Mesendoderm (in vitro differentiated cells): ENCODE data around the gene RPS21.

Source experiments
- DNase-seq: peaks from one replicate; pipeline ENCODE4 v3.0.0; 2013
- H2AK5ac ChIP-seq: 2 replicates; pipeline ENCODE4 v1.6.1; 2013; ENCODE audit warnings: low read length, inconsistent platforms
- H2BK120ac ChIP-seq: 2 replicates; pipeline ENCODE4 v1.6.1; 2013; ENCODE audit warnings: low read depth, mild to moderate bottlenecking, low read length, moderate library complexity, mixed read lengths
- H2BK15ac ChIP-seq: replicated peaks from 2 replicates; pipeline ENCODE4 v1.6.1; 2013; ENCODE audit warnings: low read depth, mild to moderate bottlenecking, moderate library complexity
- H2BK5ac ChIP-seq: 2 replicates; pipeline ENCODE4 v1.6.1; 2013; ENCODE audit warnings: low read length, inconsistent platforms
- H3K18ac ChIP-seq: 2 replicates; pipeline ENCODE4 v1.6.1; 2013; ENCODE audit warnings: mild to moderate bottlenecking, low read length, mixed read lengths
- H3K23ac ChIP-seq: one replicate; pipeline ENCODE4 v1.6.1; 2013; ENCODE audit warnings: low read length
- H3K27ac ChIP-seq: 2 replicates; pipeline ENCODE4 v1.5.1; 2013; ENCODE audit warnings: low read depth, mild to moderate bottlenecking, inconsistent platforms, low read length, moderate library complexity
- H3K27me3 ChIP-seq: 2 replicates; pipeline ENCODE4 v1.6.1; 2013; ENCODE audit warnings: low read length, control low read depth, mild to moderate bottlenecking, inconsistent platforms; ENCODE audit not compliant: insufficient read depth, poor library complexity
- H3K36me3 ChIP-seq: 2 replicates; pipeline ENCODE4 v1.6.1; 2013; ENCODE audit warnings: low read length, inconsistent platforms; ENCODE audit not compliant: control insufficient read depth, insufficient read depth
- H3K4ac ChIP-seq: one replicate; pipeline ENCODE4 v1.6.1; 2013; ENCODE audit warnings: low read depth, mild to moderate bottlenecking, low read length, moderate library complexity
- H3K4me1 ChIP-seq: 2 replicates; pipeline ENCODE4 v1.6.1; 2013; ENCODE audit warnings: low read depth, low read length, inconsistent platforms; ENCODE audit not compliant: control insufficient read depth
- H3K4me2 ChIP-seq: 2 replicates; pipeline ENCODE4 v1.6.1; 2013; ENCODE audit warnings: low read length
- H3K4me3 ChIP-seq: 2 replicates; pipeline ENCODE4 v1.5.1; 2013; ENCODE audit warnings: mild to moderate bottlenecking, low read length
- H3K56ac ChIP-seq: one replicate; pipeline ENCODE4 v1.6.1; 2013; ENCODE audit warnings: low read length
- H3K79me1 ChIP-seq: 2 replicates; pipeline ENCODE4 v1.6.1; 2013; ENCODE audit warnings: low read length, inconsistent platforms
- H3K79me2 ChIP-seq: 2 replicates; pipeline ENCODE4 v1.6.1; 2013; ENCODE audit warnings: mild to moderate bottlenecking, low read length; ENCODE audit not compliant: control insufficient read depth, insufficient read depth
- H3K9ac ChIP-seq: 2 replicates; pipeline ENCODE4 v1.6.1; 2013; ENCODE audit warnings: low read length, inconsistent platforms
- H4K5ac ChIP-seq: one replicate; pipeline ENCODE4 v1.6.1; 2013; ENCODE audit warnings: low read length
- H4K8ac ChIP-seq: one replicate; pipeline ENCODE4 v1.6.1; 2013; ENCODE audit warnings: low read depth, mild to moderate bottlenecking, control low read depth, low read length, moderate library complexity
- WGBS: extraction: QIAGEN DNeasy Blood & Tissue Kit; methylation state at CpG from one replicate; pipeline ENCODE4 v1.1.7; 2013; ENCODE audit warnings: low lambda C conversion rate, missing lambda C conversion rate; ENCODE audit not compliant: insufficient coverage; ENCODE audit errors: extremely low coverage; 5-methylcytosine and 5-hydroxymethylcytosine counted together

RPS21 gene

DNA sequence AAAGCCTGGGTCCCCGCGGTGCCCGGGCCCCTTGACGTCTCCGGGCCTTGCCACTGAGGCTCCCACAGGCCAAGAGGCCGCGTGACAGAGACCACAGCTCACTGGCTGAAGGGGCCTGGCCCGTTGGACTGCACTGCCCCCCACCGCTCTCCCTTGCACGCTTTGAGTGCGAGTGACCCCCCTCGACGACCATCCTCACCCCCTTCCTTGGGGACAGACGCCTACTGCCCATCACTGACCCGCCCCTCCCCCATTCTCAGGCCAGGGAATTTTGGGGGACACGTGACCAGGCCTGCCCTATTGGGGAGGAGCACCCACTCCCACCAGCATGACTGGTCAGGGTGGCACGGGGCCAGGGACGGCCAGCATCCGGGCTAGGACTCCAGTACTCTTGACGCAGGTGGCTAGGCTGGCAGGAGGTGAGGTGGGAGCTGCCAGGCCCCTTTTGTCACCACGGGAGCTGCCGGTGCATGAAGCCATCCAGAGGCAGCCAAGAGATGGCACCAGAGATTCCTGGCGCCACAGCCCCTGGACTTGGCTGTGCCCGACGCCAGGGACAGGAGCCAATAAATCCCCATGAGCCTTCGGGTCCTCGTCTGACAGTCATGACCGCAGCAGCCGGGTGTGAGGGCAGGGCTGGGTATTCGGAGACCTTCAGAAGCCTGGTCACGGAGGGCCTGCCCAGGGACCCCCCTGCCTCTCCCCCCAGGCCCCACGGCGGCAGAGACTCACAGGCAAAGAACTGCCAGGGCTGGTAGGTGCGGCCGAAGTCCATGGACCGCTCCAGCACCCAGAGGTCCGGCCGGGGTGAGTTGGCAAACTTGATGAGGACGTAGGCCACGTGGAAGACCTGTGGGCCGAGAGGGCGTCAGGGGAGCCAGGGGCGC is 34.3 kb upstream of the RPS21 start:
- H3K4ac ChIP-seq: no peak overlapping the region
- H4K8ac ChIP-seq: no peak overlapping the region
- no peaks in the 10 kb centered on the region for H3K27me3 ChIP-seq
- H3K79me2 ChIP-seq: peaks cover 22% of the 10 kb centered on the region
- H2BK5ac ChIP-seq: no peak overlapping the region
- no peak overlapping the region for H3K4me2 ChIP-seq
- H2BK120ac ChIP-seq: no peak overlapping the region
- peaks cover 2% of the 10 kb centered on the region for H3K36me3 ChIP-seq
- H4K5ac ChIP-seq: no peak overlapping the region
- no peak overlapping the region for H3K9ac ChIP-seq
- DNase-seq: no peak
- no peak overlapping the region for H3K4me3 ChIP-seq
- no peak overlapping the region for H3K18ac ChIP-seq
- peaks cover 2% of the 10 kb centered on the region for H3K79me1 ChIP-seq
- H3K4me1 ChIP-seq: peaks cover 5% of the 10 kb centered on the region
- H2AK5ac ChIP-seq: no peak overlapping the region
- no peak overlapping the region for H3K56ac ChIP-seq
- H3K27ac ChIP-seq: no peak overlapping the region
- H3K23ac ChIP-seq: no peak overlapping the region
- H2BK15ac ChIP-seq: no peak overlapping the region
- WGBS: no CpG with 5 or more reads among the region's 43 CpGs

DNA sequence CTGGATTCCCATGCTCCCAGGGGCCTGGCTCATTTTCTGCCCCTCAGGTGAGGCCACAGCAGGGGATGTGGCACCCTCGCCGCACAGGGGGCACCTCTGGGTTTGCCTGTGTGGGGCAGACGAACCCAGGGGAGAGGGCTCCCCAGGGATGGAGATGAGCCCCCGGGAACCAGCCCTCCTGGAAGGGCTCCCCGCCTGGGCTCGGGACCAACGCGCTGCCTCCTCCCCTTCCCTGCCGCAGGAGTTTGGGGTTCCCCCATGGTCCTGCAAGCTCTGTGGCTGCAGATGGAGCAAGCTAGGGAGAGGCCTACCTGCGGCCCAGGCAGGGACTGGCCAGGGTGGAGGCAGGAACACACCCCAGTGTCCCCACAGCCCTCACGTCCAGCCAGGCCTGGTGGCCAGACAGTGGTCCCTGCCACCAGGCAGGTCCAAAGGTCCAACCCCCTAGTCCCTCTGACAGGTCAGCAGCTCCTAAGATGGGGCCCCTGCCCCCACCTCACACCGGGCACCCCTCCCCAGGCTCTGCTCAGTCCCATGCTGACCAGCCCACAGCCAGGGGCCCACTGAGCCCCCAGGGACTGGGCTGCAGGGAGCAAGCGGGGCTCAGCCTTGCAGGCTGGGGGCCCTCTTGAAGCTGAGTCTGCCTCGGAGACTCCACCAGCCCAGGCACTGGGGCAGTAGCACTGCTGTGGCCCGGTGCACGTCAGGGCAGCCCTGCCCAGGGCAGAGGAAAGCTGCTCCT is 33.4 kb upstream of the RPS21 start:
- Histone ChIP-seq H3K27ac (no peak overlapping the region), H3K36me3 (peaks cover 2% of the 10 kb centered on the region), H3K4ac (no peak overlapping the region), H2AK5ac (no peak overlapping the region), H3K79me2 (peaks cover 29% of the 10 kb centered on the region), H4K5ac (no peak overlapping the region), H3K23ac (no peak overlapping the region), H3K18ac (no peak overlapping the region), H3K56ac (no peak overlapping the region), H3K4me2 (no peak overlapping the region), H4K8ac (no peak overlapping the region), H2BK5ac (no peak overlapping the region), H3K79me1 (peaks cover 2% of the 10 kb centered on the region), H2BK120ac (no peak overlapping the region), H3K4me3 (no peak overlapping the region), H2BK15ac (no peak overlapping the region), H3K4me1 (peaks cover 5% of the 10 kb centered on the region), H3K27me3 (no peaks in the 10 kb centered on the region), H3K9ac (no peak overlapping the region)
- no peak for DNase-seq
- no CpG with 5 or more reads among the region's 16 CpGs for WGBS

DNA sequence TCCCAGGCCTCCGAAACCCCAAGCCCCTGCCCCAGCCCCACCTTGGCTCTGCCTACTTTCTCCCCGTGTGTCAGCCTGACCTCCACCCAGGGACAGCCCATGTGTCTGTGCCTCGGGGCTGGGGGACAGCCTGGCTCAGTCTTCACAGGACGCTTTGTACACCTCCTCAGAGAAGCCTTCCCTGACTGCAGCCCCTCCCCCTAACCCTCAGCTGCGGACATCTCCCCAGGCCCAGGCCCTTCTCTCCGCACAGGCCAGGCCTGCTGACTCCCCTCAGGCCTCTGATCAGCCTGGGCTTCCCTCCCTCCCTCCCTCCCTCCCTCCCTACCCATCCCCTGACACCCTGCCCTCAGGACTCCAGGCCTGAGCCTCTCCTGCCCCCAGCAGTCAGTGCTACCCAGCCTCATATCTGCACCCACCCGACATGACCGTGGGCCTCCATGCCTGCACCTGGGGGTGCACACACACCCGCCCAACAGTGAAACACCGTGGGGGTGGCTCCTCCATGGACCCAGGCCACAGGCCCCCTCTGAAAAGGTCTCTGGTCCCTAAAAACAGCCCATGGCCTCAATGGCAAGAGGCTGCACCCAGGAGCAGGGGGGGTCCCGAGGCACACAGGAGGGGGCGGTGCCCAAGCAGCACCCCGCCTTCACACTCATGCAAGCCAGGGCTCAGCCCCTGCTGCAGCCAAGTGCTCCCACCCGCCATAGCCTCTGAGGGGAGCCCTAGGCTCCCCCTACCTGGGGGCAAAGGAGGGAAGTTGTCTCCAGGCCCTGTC is 32.7 kb upstream of the RPS21 start:
- Histone ChIP-seq H3K27me3 (no peaks in the 10 kb centered on the region), H4K5ac (no peak overlapping the region), H2AK5ac (no peak overlapping the region), H4K8ac (no peak overlapping the region), H3K9ac (peak overlapping the region; percentile 15), H3K4me2 (no peak overlapping the region), H2BK15ac (no peak overlapping the region), H3K27ac (peak overlapping the region; percentile 60), H3K4me1 (peaks cover 5% of the 10 kb centered on the region), H3K23ac (no peak overlapping the region), H3K79me1 (peaks cover 2% of the 10 kb centered on the region), H3K18ac (peak overlapping the region; percentile 11), H2BK120ac (no peak overlapping the region), H3K79me2 (peaks cover 33% of the 10 kb centered on the region), H2BK5ac (no peak overlapping the region), H3K56ac (peak overlapping the region; percentile 60), H3K36me3 (peaks cover 2% of the 10 kb centered on the region), H3K4me3 (no peak overlapping the region), H3K4ac (no peak overlapping the region)
- WGBS: no CpG with 5 or more reads among the region's 14 CpGs
- peak; percentile 49 for DNase-seq

DNA sequence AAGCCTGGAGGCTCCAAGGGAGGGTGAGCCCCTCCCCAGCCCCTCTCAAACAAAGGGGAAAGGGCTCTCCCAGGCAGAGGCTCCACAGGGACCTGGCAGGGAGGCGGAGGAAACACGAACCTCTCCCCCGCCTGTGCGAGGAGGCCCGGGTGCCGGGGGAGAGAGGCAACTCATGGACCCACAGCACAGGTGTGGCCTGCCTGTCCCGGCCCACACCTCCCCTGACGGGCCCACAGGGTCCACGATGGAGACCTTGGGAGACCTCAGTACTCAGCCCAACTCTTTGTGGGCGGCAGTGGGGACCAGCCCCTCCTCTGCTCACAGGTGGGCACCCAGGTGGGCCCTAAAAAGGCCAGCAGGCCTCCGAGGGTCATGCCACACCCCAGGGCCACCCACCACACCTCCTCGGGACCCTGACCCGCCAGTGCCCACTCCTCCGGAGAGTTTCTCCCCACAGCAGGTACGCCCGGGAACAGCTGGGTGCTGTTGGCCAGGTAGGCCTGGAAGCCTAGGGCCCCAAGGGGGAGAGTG is 32.0 kb upstream of the RPS21 start:
- Histone ChIP-seq H3K56ac (peak overlapping the region; percentile 64), H3K4me3 (no peak overlapping the region), H2BK5ac (no peak overlapping the region), H2BK15ac (no peak overlapping the region), H3K27ac (peak overlapping the region; percentile 60), H3K18ac (peak overlapping the region; percentile 11), H3K36me3 (peaks cover 2% of the 10 kb centered on the region), H3K27me3 (no peaks in the 10 kb centered on the region), H3K79me2 (peaks cover 38% of the 10 kb centered on the region), H3K4me1 (peaks cover 5% of the 10 kb centered on the region), H2BK120ac (no peak overlapping the region), H2AK5ac (no peak overlapping the region), H3K79me1 (peaks cover 2% of the 10 kb centered on the region), H3K4ac (peak overlapping the region; percentile 65), H4K8ac (no peak overlapping the region), H3K4me2 (no peak overlapping the region), H4K5ac (no peak overlapping the region), H3K23ac (peak overlapping the region; percentile 24), H3K9ac (peak overlapping the region; percentile 40)
- WGBS: no CpG with 5 or more reads among the region's 16 CpGs
- no peak for DNase-seq

DNA sequence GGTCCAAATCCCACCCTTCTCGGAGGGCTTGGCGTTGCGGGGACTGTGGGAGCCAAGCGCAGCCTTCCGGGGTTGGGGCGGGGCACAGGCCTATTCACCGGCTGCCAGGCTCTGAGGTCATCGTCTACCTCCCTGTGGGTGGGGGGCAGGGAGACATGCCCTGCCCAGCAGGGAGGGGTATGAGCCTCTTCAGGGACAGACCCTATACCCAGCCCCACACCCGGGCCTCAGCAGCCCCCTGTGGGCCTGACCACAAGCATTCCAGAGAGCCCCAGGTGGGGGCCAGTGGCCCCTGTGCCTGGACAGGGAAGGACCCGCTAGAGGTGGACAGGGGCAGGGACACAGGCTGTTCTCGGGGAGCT is 31.4 kb upstream of the RPS21 start:
- no peak overlapping the region for H2AK5ac ChIP-seq
- peaks cover 2% of the 10 kb centered on the region for H3K36me3 ChIP-seq
- no peak overlapping the region for H3K4ac ChIP-seq
- H3K79me2 ChIP-seq: peaks cover 38% of the 10 kb centered on the region
- no peak overlapping the region for H4K8ac ChIP-seq
- DNase-seq: peak; percentile 71
- WGBS: no CpG with 5 or more reads among the region's 11 CpGs
- H3K18ac ChIP-seq: peak overlapping the region; percentile 17
- H3K4me3 ChIP-seq: no peak overlapping the region
- H3K27me3 ChIP-seq: no peaks in the 10 kb centered on the region
- peak overlapping the region; percentile 64 for H3K56ac ChIP-seq
- H3K4me1 ChIP-seq: peaks cover 5% of the 10 kb centered on the region
- H2BK120ac ChIP-seq: no peak overlapping the region
- H3K4me2 ChIP-seq: no peak overlapping the region
- H3K23ac ChIP-seq: no peak overlapping the region
- H2BK5ac ChIP-seq: no peak overlapping the region
- H3K79me1 ChIP-seq: peaks cover 2% of the 10 kb centered on the region
- H4K5ac ChIP-seq: no peak overlapping the region
- H3K27ac ChIP-seq: peak overlapping the region; percentile 60
- H2BK15ac ChIP-seq: no peak overlapping the region
- H3K9ac ChIP-seq: peak overlapping the region; percentile 40
